ENCODE data around the gene TRMT61A. TPM values are rescaled to one million over a fixed set of nuclear protein-coding genes. Genes with fewer than 3 reads are reported as not detected.

The TRMT61A gene
- total RNA-seq, 1 donor from 2014 or later = 21.8 TPM

- intact Hi-C loops (cut with micrococcal nuclease) = no loop called here
- peaks cover 46% of the 10 kb centered on the region for H3K36me3 Mint-ChIP-seq (ENCODE audit: low read depth)
- POLR2A ChIA-PET = interaction anchor here (0.7 kb wide), 1 partner anchor 26 kb away, joined by 3 read pairs; no protein-coding TSS in a partner anchor
- DNase-seq (no peak), ATAC-seq (ENCODE audit: low read depth) (no peak)
- peaks cover 26% of the 10 kb centered on the region for H3K4me1 Mint-ChIP-seq
- TF ChIP-seq CTCF (IDR thresholded peaks at IDR 0.05) = no peak
- no peak overlapping the region for H3K4me3 Mint-ChIP-seq
- no peaks in the 10 kb centered on the region for H3K9me3 Mint-ChIP-seq
- CTCF ChIA-PET = no interaction called here
- no peak overlapping the region for H3K27ac Mint-ChIP-seq
- H3K27me3 Mint-ChIP-seq = no peaks in the 10 kb centered on the region
Measured at GRCh38 chr14:103555559-103556337, 26.8 kb downstream of the TRMT61A start.

- no peak for TF ChIP-seq CTCF (IDR thresholded peaks at IDR 0.05)
- H3K4me3 Mint-ChIP-seq = no peak overlapping the region
- ATAC-seq (ENCODE audit: low read depth) (no peak), DNase-seq (no peak)
- peaks cover 54% of the 10 kb centered on the region for H3K36me3 Mint-ChIP-seq (ENCODE audit: low read depth)
- no peaks in the 10 kb centered on the region for H3K27me3 Mint-ChIP-seq
- intact Hi-C loops (cut with micrococcal nuclease) = no loop called here
- no peaks in the 10 kb centered on the region for H3K9me3 Mint-ChIP-seq
- H3K4me1 Mint-ChIP-seq = peaks cover 39% of the 10 kb centered on the region
- H3K27ac Mint-ChIP-seq = no peak overlapping the region
- CTCF ChIA-PET = interaction anchor here (1.5 to 1.7 kb wide), 3 partner anchors 36 to 123 kb away, joined by 5 read pairs; no protein-coding TSS in a partner anchor
- POLR2A ChIA-PET = interaction anchor here (1.6 kb wide), 1 partner anchor 30 kb away, joined by 6 read pairs; no protein-coding TSS in a partner anchor
Measured at GRCh38 chr14:103556946-103557758, 28.2 kb downstream of the TRMT61A start.

- no peak overlapping the region for H3K4me3 Mint-ChIP-seq
- H3K27me3 Mint-ChIP-seq = no peaks in the 10 kb centered on the region
- ATAC-seq (ENCODE audit: low read depth) = no peak
- no peak overlapping the region for H3K27ac Mint-ChIP-seq
- intact Hi-C loops (cut with micrococcal nuclease) = no loop called here
- ChIA-PET POLR2A (interaction anchor here (0.5 to 1.6 kb wide), 2 partner anchors 31 to 65 kb away, joined by 4 to 6 read pairs; no protein-coding TSS in a partner anchor), CTCF (interaction anchor here (1.0 to 1.7 kb wide), 4 partner anchors 11 to 122 kb away, joined by 3 to 5 read pairs (median 4); no protein-coding TSS in a partner anchor)
- peaks cover 41% of the 10 kb centered on the region for H3K4me1 Mint-ChIP-seq
- H3K36me3 Mint-ChIP-seq (ENCODE audit: low read depth) = peaks cover 50% of the 10 kb centered on the region
- DNase-seq = no peak
- no peak for TF ChIP-seq CTCF (IDR thresholded peaks at IDR 0.05)
- no peaks in the 10 kb centered on the region for H3K9me3 Mint-ChIP-seq
Measured at GRCh38 chr14:103558071-103558882, 29.3 kb downstream of the TRMT61A start.

GRCh38 chr14:103559766-103560165 is 30.8 kb downstream of the TRMT61A start:
- peaks cover 49% of the 10 kb centered on the region for H3K36me3 Mint-ChIP-seq (ENCODE audit: low read depth)
- no peaks in the 10 kb centered on the region for H3K9me3 Mint-ChIP-seq
- no peaks in the 10 kb centered on the region for H3K27me3 Mint-ChIP-seq
- peaks cover 52% of the 10 kb centered on the region for H3K4me1 Mint-ChIP-seq
- intact Hi-C loops (cut with micrococcal nuclease) = loop anchor here (10.0 kb wide), 1 partner anchor 285 kb away; the partner anchor contains the start of gene PPP1R13B
- DNase-seq = no peak
- POLR2A ChIA-PET = interaction anchor here (0.6 to 1.1 kb wide), 3 partner anchors 64 to 1470 kb away, joined by 4 to 6 read pairs (median 4); partner anchors contain the start of gene PPP1R13B
- TF ChIP-seq CTCF (IDR thresholded peaks at IDR 0.05) = no peak
- no peak overlapping the region for H3K4me3 Mint-ChIP-seq
- CTCF ChIA-PET = no interaction called here
- ATAC-seq (ENCODE audit: low read depth) = no peak
- peak overlapping the region; percentile 21 for H3K27ac Mint-ChIP-seq

All from activated B cell treated with CpG ODN at 0.5 μM for 24 hours (primary cell).